Activated CD4-positive, CD25-positive, alpha-beta regulatory T cell treated with anti-CD3 and anti-CD28 coated beads, Interleukin-2, amount 50 U/mL, for 16 hours (primary cell): ENCODE results near the gene CLHC1.

Experiments
- DNase-seq: peaks from one replicate; pipeline ENCODE4 v3.0.0-alpha.2; 2020; ENCODE audit warnings: low read depth, low spot score

The CLHC1 gene

GRCh38 chr2:55169915-55170314, 62.2 kb downstream of the CLHC1 start:
- DNase-seq, result no peak

GRCh38 chr2:55169359-55169758, 62.7 kb downstream of the CLHC1 start:
- no peak for DNase-seq

GRCh38 chr2:55168221-55169154, 63.6 kb downstream of the CLHC1 start:
- DNase-seq, result no peak

GRCh38 chr2:55165626-55166025, 66.5 kb downstream of the CLHC1 start:
- no peak for DNase-seq

- DNase-seq, result no peak
Measured at GRCh38 chr2:55164534-55165480, 67.3 kb downstream of the CLHC1 start.

- DNase-seq, result no peak
Measured at GRCh38 chr2:55163941-55164390, 68.1 kb downstream of the CLHC1 start.

- DNase-seq, result no peak
Measured at GRCh38 chr2:55163274-55163721, 68.8 kb downstream of the CLHC1 start.

- no peak for DNase-seq
Measured at GRCh38 chr2:55162284-55163006, 69.6 kb downstream of the CLHC1 start.

- DNase-seq, result no peak
Measured at GRCh38 chr2:55161295-55162210, 70.5 kb downstream of the CLHC1 start.

GRCh38 chr2:55160422-55160821, 71.7 kb downstream of the CLHC1 start:
- no peak for DNase-seq

GRCh38 chr2:55159752-55160151, 72.3 kb downstream of the CLHC1 start:
- DNase-seq, result no peak

- no peak for DNase-seq
Measured at GRCh38 chr2:55159037-55159651, 72.9 kb downstream of the CLHC1 start.

GRCh38 chr2:55158111-55158814, 73.8 kb downstream of the CLHC1 start:
- DNase-seq, result no peak

GRCh38 chr2:55157474-55157884, 74.6 kb downstream of the CLHC1 start:
- no peak for DNase-seq

GRCh38 chr2:55156984-55157383, 75.1 kb downstream of the CLHC1 start:
- no peak for DNase-seq

GRCh38 chr2:55156326-55156725, 75.8 kb downstream of the CLHC1 start:
- DNase-seq, result no peak

GRCh38 chr2:55155764-55156281, 76.3 kb downstream of the CLHC1 start:
- DNase-seq, result no peak

- no peak for DNase-seq
Measured at GRCh38 chr2:55155206-55155605, 76.9 kb downstream of the CLHC1 start.

- DNase-seq, result no peak
Measured at GRCh38 chr2:55154525-55155030, 77.5 kb downstream of the CLHC1 start.
